DMS114 treated with DMSO at 0.1 percent for 48 hours (cell line): Measurements from ENCODE around the gene RYR1.
A peak's percentile ranks its signal among the peaks of the same experiment; 100 is the strongest.
"Not testable (repeated sequence)": the region's sequence is repeated elsewhere in the genome, so short reads cannot be mapped to it uniquely, and the experiment has no call there.

Source experiments
- DNase-seq: peaks from one replicate; lab custom pipeline; 2025; ENCODE audit not compliant: unreplicated experiment; lab: John Stamatoyannopoulos, UW

RYR1 gene

GRCh38 chr19:38488096-38488495 is 54.6 kb downstream of the RYR1 start:
- no peak for DNase-seq

- DNase-seq = no peak
These were observed 55.4 kb downstream of the RYR1 start for GRCh38 chr19:38488776-38489481.

- DNase-seq = no peak
These were observed 57.4 kb downstream of the RYR1 start for GRCh38 chr19:38490861-38491260.

- DNase-seq = no peak
These were observed 58.8 kb downstream of the RYR1 start for GRCh38 chr19:38492181-38492813.

- DNase-seq = no peak
These were observed 60.9 kb downstream of the RYR1 start for GRCh38 chr19:38494379-38494778.

- DNase-seq = not testable (repeated sequence)
These were observed 61.9 kb downstream of the RYR1 start for GRCh38 chr19:38495375-38495774.

GRCh38 chr19:38496116-38496515 is 62.6 kb downstream of the RYR1 start:
- DNase-seq = no peak

GRCh38 chr19:38496603-38497487 is 63.4 kb downstream of the RYR1 start:
- DNase-seq = peak; percentile 37

- no peak for DNase-seq
These were observed 64.4 kb downstream of the RYR1 start for GRCh38 chr19:38497907-38498306.

GRCh38 chr19:38499532-38499931 is 66.0 kb downstream of the RYR1 start:
- DNase-seq = no peak

GRCh38 chr19:38500450-38500849 is 67.0 kb downstream of the RYR1 start:
- DNase-seq = no peak

- DNase-seq = no peak
These were observed 69.1 kb downstream of the RYR1 start for GRCh38 chr19:38502410-38503076.

- no peak for DNase-seq
These were observed 69.6 kb downstream of the RYR1 start for GRCh38 chr19:38503077-38503410.

GRCh38 chr19:38505958-38506357 is 72.5 kb downstream of the RYR1 start:
- DNase-seq = no peak

- DNase-seq = no peak
These were observed 72.9 kb downstream of the RYR1 start for GRCh38 chr19:38506375-38506722.

GRCh38 chr19:38506723-38507550 is 73.4 kb downstream of the RYR1 start:
- DNase-seq = peak; percentile 58

- DNase-seq = no peak
These were observed 74.1 kb downstream of the RYR1 start for GRCh38 chr19:38507551-38508127.

GRCh38 chr19:38508507-38508906 is 75.0 kb downstream of the RYR1 start:
- DNase-seq = no peak

- DNase-seq = no peak
These were observed 75.5 kb downstream of the RYR1 start for GRCh38 chr19:38509027-38509426.

- no peak for DNase-seq
These were observed 77.7 kb downstream of the RYR1 start for GRCh38 chr19:38511074-38511708.
